Measurements from ENCODE around the gene ERICH4. TPM values are rescaled to one million over a fixed set of nuclear protein-coding genes. Genes with fewer than 3 reads are reported as not detected.

ERICH4 gene
- total RNA-seq, 2 donors from 2014 or later: not detected

GRCh38 chr19:41413947-41414346 lies 29.0 kb upstream of the ERICH4 start:
- peaks cover 5 to 14% of the 10 kb centered on the region in 2 donors for H3K4me1 ChIP-seq (ENCODE audit: control insufficient read depth in 1 of 2, low read depth in 2 of 2)
- no peak for ATAC-seq (ENCODE audit: insufficient number of reproducible peaks, low FRiP score, low read depth)
- peaks cover 55% of the 10 kb centered on the region for H3K36me3 ChIP-seq

GRCh38 chr19:41414461-41414860 lies 28.5 kb upstream of the ERICH4 start:
- no peak for ATAC-seq (ENCODE audit: insufficient number of reproducible peaks, low FRiP score, low read depth)
- Histone ChIP-seq H3K4me1 (ENCODE audit: control insufficient read depth in 1 of 2, low read depth in 2 of 2) (peaks cover 0 to 8% of the 10 kb centered on the region in 2 donors), H3K27ac (no peak overlapping the region), H3K27me3 (replicated peaks; ENCODE audit: insufficient read depth) (no peaks in the 10 kb centered on the region), H3K4me3 (no peak overlapping the region), H3K9me3 (no peaks in the 10 kb centered on the region), H3K36me3 (peaks cover 60% of the 10 kb centered on the region)
- no peak for TF ChIP-seq CTCF (IDR thresholded peaks at IDR 0.05)
- no peak for DNase-seq (ENCODE audit: low spot score)

More at GRCh38 chr19:41413947-41414346, 29.0 kb upstream of the ERICH4 start:
- H3K27me3 ChIP-seq (replicated peaks; ENCODE audit: insufficient read depth): no peaks in the 10 kb centered on the region
- no peak for TF ChIP-seq CTCF (IDR thresholded peaks at IDR 0.05)
- no peak overlapping the region for H3K27ac ChIP-seq
- DNase-seq (ENCODE audit: low spot score): no peak
- no peaks in the 10 kb centered on the region for H3K9me3 ChIP-seq
- no peak overlapping the region for H3K4me3 ChIP-seq

- no peak overlapping the region for H3K27ac ChIP-seq
- no peaks in the 10 kb centered on the region for H3K27me3 ChIP-seq (replicated peaks; ENCODE audit: insufficient read depth)
- DNase-seq (ENCODE audit: low spot score) (no peak), ATAC-seq (ENCODE audit: insufficient number of reproducible peaks, low FRiP score, low read depth) (no peak)
- no peaks in the 10 kb centered on the region for H3K9me3 ChIP-seq
- no peak for TF ChIP-seq CTCF (IDR thresholded peaks at IDR 0.05)
- H3K36me3 ChIP-seq: peaks cover 66% of the 10 kb centered on the region
- H3K4me3 ChIP-seq: no peak overlapping the region
- peaks cover 0 to 1% of the 10 kb centered on the region in 2 donors for H3K4me1 ChIP-seq (ENCODE audit: control insufficient read depth in 1 of 2, low read depth in 2 of 2)
Measured at GRCh38 chr19:41415154-41415571, 27.8 kb upstream of the ERICH4 start.

- no peak overlapping the region for H3K27ac ChIP-seq
- no peak overlapping the region for H3K4me3 ChIP-seq
- no peaks in the 10 kb centered on the region for H3K9me3 ChIP-seq
- TF ChIP-seq CTCF (IDR thresholded peaks at IDR 0.05): no peak
- DNase-seq (ENCODE audit: low spot score) (no peak), ATAC-seq (ENCODE audit: insufficient number of reproducible peaks, low FRiP score, low read depth) (no peak)
- H3K4me1 ChIP-seq (ENCODE audit: control insufficient read depth in 1 of 2, low read depth in 2 of 2): no peaks in the 10 kb centered on the region
- no peaks in the 10 kb centered on the region for H3K27me3 ChIP-seq (replicated peaks; ENCODE audit: insufficient read depth)
- H3K36me3 ChIP-seq: peaks cover 68% of the 10 kb centered on the region
Measured at GRCh38 chr19:41416194-41416674, 26.7 kb upstream of the ERICH4 start.

GRCh38 chr19:41420101-41420880 lies 22.7 kb upstream of the ERICH4 start:
- peak overlapping the region in 1 of 2 donors; percentile 7 for H3K27ac ChIP-seq
- DNase-seq (ENCODE audit: low spot score) (no peak), ATAC-seq (ENCODE audit: insufficient number of reproducible peaks, low FRiP score, low read depth) (no peak)
- TF ChIP-seq CTCF (IDR thresholded peaks at IDR 0.05): no peak
- H3K4me1 ChIP-seq (ENCODE audit: control insufficient read depth in 1 of 2, low read depth in 2 of 2): no peaks in the 10 kb centered on the region
- H3K9me3 ChIP-seq: no peaks in the 10 kb centered on the region
- no peaks in the 10 kb centered on the region for H3K27me3 ChIP-seq (replicated peaks; ENCODE audit: insufficient read depth)
- H3K36me3 ChIP-seq: peaks cover 59% of the 10 kb centered on the region
- H3K4me3 ChIP-seq: no peak overlapping the region
